Stimulated activated CD4-positive, alpha-beta T cell treated with anti-CD3 and anti-CD28 coated beads, Interleukin-15, amount 100 ng/mL, for 1 hour (primary cell): ENCODE data around the gene MED13L.
"Not testable (repeated sequence)": the region's sequence is repeated elsewhere in the genome, so short reads cannot be mapped to it uniquely, and the experiment has no call there.

ENCODE experiments used
- DNase-seq, 2 donors: peaks; one replicate each; pipeline ENCODE4 v3.0.0-alpha.2; 2020; ENCODE audit warnings: low read depth in 1 of 2, low spot score in 1 of 2

MED13L gene

DNA sequence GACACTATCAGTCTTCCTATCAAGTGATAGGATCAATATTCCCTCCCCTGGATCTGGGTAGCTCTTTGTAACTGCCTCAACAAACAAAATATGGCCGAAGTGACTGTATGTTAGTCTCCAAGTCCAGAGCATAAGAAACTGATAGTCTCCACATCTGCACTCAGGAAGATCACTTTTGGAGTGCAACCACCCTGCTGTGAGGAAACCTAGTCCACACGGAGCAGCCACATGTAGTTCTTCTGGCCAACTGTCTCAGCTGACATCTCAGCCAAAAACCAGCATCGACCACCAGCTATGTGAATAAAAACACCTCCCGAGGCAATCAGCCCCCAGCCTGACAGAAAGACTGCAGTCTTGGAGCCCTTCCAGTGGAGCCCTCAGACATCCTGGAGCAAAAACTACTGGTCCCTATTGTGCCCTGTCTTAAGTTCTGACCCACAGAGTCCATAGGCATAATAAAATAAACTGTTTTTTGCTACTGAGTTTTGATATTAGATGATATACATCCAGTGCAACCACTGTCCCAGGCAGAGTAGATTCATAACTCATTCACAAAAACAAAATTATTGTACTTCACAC lies 143.8 kb downstream of the MED13L start:
- no peak for DNase-seq

DNA sequence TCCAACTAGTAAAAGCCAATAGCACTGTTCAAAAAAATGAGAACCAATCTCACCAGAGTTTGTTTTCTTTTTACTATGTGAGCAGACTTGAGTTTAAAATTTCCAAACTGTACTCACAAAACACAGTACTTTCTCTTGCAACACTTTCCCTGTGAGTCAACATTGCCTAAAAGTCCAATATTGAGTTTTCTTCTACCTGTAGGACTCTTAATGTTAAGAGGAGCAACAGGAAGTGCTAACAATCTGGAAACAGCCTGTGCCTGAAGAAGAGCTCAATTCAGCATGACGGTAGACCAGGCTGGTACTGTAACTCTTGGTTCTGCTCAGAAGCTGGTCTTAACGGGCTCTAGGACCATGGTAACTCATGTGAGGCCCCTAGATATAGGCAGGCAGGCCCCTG lies 144.3 kb downstream of the MED13L start:
- DNase-seq, result no peak

DNA sequence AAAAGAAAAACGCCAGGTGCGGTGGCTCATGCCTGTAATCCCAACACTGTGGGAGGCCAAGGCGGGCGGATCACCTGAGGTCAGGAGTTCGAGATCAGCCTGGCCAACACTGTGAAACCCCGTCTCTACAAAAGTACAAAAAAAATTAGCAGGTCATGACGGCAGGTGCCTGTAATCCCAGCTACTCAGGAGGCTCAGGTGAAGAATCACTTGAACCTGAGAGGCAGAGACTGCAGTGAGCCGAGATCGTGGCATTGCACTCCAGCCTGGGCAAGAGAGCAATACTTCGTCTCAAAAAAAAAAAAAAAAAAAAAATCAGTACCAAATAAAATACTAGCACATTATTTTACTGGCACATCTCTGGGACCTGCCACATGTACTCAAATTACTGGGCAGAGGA lies 145.5 kb downstream of the MED13L start:
- not testable (repeated sequence) for DNase-seq

DNA sequence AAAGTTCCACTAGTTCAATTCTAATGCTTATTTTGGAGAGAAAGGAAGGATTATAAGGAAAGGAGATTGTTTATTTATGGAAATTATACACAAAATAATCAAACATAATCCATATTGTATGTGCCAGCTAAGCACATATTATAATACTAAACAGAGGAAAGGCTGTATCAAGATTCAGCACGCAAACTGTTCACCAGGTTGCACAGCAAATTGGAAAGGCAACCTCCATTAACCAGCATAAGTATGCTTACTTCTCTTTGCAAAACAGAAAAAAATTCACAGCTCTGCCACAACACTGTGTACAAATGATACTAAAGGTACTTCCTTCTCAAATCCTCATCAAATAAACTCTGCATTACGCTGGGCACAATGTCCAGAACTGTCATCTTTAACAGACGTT lies 146.3 kb downstream of the MED13L start:
- no peak for DNase-seq

DNA sequence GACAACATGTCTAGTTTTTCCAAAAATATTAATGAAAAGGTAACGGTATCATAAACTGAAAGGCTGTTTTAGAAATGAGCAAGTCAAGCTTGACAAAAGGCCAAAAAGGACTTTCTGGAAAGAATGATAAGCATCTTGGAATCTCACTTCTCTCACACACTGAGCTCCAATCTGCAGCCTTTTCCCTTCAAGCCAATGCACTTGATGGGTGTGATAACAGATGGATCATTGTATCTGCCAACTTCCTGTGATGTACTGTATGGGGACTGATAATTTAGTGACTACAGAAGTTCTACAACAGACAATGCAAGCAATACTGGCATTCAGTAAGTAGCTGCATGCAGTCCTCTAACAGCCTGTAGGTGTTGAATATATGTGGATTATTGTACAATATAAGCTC lies 147.1 kb downstream of the MED13L start:
- DNase-seq, result no peak

DNA sequence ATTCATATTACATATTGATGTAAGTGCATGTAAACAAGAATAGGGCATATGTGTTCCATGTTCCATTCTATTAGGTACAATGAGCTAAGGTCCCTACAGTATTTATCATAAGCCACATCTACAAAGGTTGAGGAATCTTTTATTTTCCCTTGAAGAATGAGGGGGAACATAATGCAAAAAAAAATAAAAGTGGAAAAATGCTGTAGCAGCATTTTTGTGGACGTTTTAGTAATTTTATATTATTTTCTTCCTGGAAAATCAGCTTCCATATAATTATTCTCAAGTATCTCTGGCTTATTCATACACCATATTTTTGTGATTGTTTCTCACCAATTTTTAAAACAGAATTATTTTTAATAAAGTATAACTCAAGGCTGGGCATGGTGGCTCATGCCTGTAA lies 148.7 kb downstream of the MED13L start:
- DNase-seq, result no peak

DNA sequence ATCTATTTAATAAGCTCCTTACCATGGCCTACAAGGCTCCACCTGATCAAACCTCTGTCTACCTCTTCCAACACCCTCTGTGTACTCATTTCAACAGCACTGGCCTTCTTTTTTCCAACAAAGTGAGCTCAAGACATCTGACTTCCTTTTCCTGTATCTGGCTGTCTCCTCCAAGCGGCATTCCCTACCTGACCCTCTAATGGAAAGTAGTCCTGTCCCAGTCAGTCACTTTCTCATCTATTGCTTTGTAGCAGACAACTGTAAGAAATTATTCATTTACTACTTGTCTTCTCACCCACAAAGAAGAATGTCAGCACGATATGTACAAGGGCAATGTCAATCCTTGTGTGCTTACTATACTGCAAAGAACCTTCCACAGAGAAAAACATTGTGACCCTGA lies 149.6 kb downstream of the MED13L start:
- DNase-seq, result no peak

DNA sequence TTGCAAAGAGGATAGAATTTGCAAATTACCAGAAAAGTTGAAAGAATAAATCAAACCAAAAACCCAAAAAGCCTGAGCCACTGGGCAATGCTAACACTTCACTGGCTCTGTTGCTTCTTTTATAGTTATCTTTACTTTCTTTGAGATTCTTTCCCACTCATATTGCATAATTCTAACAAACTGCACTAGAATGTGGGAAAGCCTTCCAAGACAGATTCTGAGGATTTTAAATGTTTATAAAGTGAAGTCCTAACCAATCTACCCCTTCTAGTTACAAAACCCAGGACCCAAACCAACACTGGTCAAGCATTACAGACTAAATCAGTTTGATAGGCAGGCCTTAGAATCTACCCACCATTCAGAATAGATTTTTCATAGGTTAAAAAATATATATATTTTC lies 150.9 kb downstream of the MED13L start:
- no peak for DNase-seq

DNA sequence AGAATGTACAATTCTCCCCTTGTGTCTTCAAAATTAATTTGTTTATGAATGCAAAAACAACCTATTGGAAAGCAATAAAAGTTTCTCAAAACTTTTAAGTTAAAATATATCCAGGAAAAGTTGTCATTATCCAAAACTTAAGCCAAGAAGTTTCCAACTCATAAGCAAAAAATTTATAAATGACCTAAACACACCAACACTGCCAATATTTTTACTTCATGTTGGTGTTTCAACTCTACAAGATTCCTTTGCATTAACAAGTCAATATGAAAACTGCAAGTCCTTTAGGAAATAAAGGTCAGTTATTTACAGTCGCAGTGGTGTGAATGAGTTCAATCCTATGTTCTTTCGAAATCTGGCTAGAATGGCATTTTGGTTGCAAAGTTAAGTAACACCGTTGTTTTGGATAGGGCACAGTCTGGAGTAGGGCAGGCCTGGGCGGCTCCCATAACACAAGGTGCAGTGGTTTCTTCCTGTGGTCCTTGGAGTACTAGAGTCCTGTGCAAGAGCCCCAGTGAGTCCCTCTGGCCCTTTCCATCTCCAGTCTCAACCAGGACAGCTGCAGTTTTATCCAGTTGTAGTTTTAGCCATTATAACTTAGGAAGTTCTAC lies 151.4 kb downstream of the MED13L start:
- no peak for DNase-seq

DNA sequence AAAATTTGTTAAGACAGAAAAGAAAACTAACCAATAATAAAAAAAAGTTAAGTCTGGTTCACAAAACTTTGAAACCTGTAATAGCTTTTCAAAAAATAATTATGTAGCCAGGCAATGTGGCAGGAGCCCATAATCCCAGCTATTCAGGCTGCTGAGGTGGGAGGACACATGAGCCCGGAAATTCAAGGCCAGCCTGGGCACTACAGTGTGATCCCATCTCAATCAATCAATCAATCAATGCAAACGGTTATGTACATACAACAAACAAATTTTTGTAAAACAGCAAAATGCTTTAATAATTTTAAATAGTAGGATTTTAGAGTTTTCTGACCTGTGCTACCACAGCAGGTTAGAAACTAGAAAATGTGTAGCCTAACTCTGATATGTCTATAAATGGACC lies 152.4 kb downstream of the MED13L start:
- DNase-seq, result no peak

DNA sequence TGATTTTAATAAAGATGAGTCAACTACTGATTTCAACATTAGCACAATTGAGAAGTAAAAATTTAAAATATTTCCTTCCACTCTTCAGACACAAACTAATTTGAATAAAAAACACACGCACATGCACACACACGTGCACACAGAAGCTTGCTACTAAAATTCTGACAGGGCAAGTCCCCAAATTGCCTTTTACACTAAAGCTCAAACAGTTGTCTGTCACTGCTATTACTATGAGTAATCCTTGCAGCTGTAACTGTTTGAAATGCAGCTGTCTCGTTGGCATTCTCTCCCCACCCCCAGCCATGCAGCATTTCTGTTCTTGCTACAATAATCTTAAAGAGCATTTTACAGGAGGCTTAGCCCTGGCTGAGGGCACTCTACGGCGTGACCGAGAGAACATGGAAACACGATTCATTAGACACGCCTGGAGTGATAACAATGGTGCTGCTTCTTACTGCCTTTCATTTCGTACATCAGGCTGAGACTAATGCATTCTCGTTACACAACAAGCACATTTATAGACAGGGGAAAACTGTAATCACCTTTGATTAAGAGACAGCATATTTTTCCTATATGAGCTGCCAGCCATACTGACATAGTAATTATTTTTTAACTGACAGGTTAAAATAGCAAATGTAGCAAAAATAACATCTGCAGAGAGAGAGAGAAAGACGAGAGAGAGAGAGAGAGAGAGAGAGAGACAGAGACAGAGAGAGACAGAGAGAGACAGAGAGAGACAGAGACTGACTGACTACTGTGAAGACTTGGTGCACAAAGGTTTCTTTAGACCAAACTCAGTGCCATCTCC lies 153.8 kb downstream of the MED13L start:
- peak in 1 of 2 donors; percentile 3 for DNase-seq

DNA sequence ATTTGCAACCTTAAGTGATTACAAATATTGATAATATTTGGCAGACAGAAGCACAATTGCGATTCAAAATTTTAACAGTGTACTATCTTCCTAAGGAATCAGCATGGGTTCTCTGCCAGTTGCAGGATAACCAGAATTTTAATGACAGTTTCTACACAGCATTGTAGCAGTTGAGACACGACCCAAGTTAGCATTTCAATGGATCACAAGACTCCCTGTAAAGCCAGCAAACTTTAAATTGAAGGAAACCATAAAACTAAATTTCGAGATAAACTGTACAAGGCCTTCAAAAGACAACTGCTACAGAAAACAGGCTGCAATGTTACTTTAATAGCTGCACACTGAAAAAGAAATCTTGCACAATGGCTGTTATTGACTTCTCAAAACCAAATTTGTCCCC lies 154.9 kb downstream of the MED13L start:
- no peak for DNase-seq

DNA sequence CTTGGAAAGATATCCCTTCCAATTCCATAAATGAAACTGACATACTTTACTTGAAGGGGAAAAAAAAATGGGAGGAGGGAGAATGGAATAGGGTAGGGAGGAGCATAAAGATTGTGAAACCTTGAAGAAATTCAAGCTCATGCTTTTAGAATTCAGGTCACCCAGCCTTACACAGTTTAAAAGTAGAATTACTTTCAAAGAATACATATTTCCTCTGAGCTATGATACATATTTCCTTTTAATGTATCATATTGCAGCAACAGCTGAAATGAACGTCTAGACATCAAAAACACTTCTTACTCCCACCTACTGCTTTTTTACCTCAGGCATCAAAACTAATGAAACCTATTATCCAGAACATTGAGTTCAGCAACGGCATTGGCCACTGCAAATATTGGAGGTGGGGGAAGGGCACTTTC lies 156.0 kb downstream of the MED13L start:
- no peak for DNase-seq

DNA sequence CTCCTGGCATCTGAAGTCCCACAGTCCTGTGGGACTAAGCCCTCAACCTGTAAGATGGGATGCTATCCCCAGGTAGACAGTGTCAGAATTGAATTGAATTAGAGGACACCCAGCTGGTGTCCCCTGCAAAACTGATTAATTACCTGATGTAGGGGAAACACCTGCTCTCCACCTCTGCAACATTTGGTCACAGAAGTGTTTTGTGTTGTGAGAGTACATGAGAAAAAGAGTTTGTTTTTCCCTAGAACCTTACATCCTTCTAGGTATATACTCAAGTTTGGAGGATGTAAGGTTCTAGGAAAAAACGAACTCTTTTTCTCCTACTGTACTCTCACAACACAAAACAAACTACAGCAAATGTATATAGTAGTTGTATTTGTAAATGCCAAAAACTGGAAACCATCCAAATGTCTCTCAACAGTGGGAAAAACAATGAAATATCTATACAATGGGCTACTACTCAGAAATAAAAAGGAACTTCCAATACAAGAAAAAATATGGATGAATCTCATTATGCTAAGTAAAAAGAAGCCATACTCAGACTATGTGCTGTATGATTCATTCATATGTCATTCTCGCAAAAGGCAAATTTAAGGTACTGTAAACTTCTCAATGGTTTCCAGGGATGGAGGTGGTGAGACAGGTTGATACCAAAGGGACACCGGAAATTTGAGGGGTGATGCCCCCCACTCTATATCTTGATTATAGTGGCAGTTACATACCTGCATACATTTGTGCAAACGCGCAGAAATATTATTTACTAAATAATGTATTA lies 160.7 kb downstream of the MED13L start:
- DNase-seq, result no peak

DNA sequence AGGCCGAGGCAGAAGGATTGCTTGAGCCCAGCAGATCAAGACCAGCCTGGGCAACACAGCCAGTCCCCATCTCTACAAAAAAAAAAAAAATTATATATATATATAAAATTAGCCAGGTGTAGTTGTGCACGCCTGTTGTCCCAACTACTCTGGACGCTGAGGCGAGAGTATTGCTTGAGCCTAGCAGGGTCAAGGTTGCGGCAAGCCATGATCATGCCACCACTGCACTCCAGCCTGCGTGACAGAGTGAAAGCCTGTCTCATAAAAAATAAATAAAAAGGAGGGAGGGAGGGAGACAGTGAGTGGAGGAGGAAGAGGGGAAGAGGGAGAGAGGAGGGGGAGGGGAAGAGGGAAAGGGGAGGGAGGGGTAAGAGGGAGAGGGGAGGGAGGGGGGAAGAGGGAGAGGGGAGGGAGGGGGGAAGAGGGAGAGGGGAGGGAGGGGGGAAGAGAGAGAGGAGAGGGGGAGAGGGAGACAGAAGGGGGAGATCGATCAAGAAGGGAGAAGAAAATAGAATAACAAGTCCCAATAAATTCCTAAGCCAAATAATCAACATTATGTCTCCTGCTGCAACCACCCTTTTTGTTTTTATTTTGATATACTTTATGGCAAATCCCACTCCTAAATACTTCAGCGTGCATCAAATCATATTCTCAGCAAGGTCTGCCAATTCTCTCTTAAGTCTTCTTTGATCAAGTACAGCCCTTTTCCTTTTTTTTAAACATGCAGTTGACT lies 163.9 kb downstream of the MED13L start:
- DNase-seq, result no peak

DNA sequence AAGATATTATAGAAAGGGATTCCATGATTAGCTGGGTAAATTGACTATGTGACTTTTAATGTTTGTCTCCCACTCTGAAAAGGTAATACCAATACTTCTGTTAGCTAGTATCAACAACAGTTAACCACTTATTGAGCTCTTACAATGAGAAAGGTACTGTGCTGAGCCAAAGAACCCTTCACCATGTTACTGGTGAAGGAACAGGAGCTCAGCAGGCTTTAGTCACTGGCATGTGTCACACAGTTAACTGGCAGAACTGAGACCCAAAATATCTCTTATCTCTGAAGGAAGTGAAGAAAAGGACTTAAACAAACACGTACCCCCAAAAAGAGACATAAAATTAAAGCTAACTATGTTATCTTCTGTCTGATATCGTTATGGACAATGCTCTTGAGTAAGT lies 170.6 kb downstream of the MED13L start:
- DNase-seq, result no peak

DNA sequence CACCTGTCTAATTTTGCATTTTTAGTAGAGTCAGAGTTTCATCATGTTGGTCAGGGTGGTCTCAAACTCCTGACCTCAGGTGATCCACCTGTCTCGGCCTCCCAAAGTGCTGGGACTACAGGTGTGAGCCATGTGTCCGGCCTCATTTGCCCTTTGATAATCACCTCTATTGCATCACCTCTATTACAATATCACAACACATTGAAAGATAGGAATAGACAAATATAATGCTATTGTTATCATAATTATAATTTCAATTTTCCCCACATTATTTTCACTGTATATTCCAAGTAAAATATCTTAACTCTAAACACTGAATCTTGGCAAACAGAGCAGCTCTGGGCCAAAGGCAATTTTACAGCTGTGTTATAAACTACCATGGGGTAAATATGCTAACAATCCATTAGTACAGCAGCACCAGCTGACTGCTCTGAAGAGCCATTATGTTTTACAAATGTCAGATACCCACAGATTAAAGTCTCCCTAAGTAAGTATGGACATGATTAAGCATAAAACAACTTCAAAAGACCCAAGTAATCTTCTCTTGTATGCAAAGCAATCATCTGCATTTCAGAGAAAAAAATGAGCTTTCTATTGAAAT lies 173.2 kb downstream of the MED13L start:
- no peak for DNase-seq

DNA sequence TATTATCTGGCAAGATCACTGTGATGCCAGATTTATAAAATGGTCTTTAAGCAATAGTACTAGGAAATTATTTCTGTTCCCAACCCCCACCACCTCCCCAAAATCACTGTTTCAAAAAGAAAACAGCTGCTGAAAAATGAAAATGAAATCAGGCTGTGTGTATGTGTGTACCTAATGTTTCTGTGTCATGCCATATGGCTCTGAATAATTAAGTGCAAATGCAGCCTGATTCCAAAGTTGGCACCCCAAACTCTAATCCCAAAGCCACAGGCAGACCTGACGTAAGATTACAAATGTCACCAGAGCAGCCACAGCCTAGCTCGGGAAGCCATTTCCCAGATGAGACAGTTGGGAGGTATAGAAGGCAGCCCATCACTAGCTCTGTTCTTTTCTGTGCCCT lies 175.5 kb downstream of the MED13L start:
- DNase-seq, result no peak

DNA sequence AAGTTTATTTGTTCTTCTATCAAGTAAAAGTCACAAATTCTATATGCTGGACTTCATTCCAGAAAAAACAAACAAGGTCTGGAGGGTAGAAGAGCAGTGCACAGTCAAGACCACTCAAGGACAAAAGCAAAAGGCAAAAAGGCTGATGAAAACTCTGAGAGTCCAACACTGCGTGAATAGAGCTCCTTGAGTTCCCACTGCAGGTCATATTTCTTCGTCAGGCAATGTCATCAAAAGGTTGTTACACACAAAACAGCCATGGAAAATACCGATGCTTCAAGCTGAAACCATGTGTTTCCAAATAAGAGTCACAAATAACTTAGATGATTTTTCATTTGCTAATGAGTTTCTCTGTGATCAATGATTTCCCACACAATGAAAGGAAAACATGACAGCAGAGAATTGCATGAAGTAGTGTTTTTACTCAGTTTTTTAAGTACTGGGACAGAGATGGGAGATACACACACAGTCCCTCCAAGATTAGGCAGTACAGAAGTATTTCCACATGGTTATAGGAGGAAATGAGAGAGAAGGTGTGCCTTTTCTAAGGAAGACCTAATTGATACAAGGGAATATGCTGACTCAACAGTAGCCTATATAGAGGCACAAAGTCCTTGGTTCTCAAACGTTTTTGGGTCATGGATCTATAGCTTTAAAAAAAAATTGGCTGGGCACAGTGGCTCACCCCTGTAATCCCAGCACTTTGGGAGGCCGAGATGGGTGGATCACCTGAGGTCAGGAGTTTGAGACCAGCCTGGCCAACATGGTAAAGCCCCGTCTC lies 177.7 kb downstream of the MED13L start:
- DNase-seq, result no peak

DNA sequence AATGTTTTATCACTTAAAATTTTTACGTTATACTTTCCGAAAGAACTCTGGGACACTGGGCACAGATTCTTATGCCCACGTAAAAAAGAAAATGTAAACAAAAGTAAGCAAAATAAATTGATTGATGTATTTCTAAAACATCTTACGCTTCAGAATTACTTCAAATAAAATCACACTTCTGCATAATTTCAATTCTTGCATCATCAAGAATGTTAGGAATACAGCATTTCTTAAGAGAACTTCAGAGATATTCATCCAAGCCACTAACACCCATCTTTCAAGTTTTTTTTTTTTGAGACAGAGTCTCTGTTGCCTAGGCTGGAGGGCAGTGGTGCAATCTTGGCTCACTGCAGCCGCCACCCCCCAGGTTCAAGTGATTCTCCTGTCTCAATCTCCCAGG lies 180.6 kb downstream of the MED13L start:
- DNase-seq, result no peak
